ENCODE measurements around the gene SF1.

The SF1 gene

GRCh38 chr11:64744544-64745188, 33.7 kb downstream of the SF1 start:
- DNase-seq = no peak

- no peak for DNase-seq
Measured at GRCh38 chr11:64743591-64744543, 34.5 kb downstream of the SF1 start, which contains the start of gene RASGRP2. TSS of gene RASGRP2 (minus strand) at chr11:64744142. CDS start at chr11:64742866, 1,276 bp downstream.

GRCh38 chr11:64742889-64743590, 35.3 kb downstream of the SF1 start:
- DNase-seq = no peak

GRCh38 chr11:64742087-64742888, 36.1 kb downstream of the SF1 start:
- DNase-seq = no peak

GRCh38 chr11:64741375-64742086, 36.8 kb downstream of the SF1 start:
- DNase-seq = no peak

GRCh38 chr11:64739871-64740270, 38.5 kb downstream of the SF1 start:
- DNase-seq = no peak

GRCh38 chr11:64736654-64737053, 41.7 kb downstream of the SF1 start:
- no peak for DNase-seq

GRCh38 chr11:64735725-64736259, 42.5 kb downstream of the SF1 start:
- no peak for DNase-seq

- no peak for DNase-seq
Measured at GRCh38 chr11:64734811-64735724, 43.3 kb downstream of the SF1 start.

GRCh38 chr11:64731601-64732000, 46.7 kb downstream of the SF1 start:
- no peak for DNase-seq

GRCh38 chr11:64729851-64730382, 48.4 kb downstream of the SF1 start:
- DNase-seq = no peak

- DNase-seq = no peak
Measured at GRCh38 chr11:64728757-64729365, 49.5 kb downstream of the SF1 start.

GRCh38 chr11:64726867-64727530, 51.3 kb downstream of the SF1 start:
- DNase-seq = no peak

- DNase-seq = no peak
Measured at GRCh38 chr11:64726211-64726641, 52.1 kb downstream of the SF1 start.

GRCh38 chr11:64724863-64725532, 53.3 kb downstream of the SF1 start:
- no peak for DNase-seq

- DNase-seq = no peak
Measured at GRCh38 chr11:64723907-64724862, 54.2 kb downstream of the SF1 start.

All from NCI-H1436 treated with DMSO at 0.1 percent for 48 hours (cell line).